HS-5 (cell line): ENCODE results near the gene JAKMIP3.

Source experiments
- DNase-seq: peaks from one replicate; pipeline ENCODE4 v3.0.0-alpha.2; 2012; ENCODE audit warnings: low read depth

Gene JAKMIP3

DNA sequence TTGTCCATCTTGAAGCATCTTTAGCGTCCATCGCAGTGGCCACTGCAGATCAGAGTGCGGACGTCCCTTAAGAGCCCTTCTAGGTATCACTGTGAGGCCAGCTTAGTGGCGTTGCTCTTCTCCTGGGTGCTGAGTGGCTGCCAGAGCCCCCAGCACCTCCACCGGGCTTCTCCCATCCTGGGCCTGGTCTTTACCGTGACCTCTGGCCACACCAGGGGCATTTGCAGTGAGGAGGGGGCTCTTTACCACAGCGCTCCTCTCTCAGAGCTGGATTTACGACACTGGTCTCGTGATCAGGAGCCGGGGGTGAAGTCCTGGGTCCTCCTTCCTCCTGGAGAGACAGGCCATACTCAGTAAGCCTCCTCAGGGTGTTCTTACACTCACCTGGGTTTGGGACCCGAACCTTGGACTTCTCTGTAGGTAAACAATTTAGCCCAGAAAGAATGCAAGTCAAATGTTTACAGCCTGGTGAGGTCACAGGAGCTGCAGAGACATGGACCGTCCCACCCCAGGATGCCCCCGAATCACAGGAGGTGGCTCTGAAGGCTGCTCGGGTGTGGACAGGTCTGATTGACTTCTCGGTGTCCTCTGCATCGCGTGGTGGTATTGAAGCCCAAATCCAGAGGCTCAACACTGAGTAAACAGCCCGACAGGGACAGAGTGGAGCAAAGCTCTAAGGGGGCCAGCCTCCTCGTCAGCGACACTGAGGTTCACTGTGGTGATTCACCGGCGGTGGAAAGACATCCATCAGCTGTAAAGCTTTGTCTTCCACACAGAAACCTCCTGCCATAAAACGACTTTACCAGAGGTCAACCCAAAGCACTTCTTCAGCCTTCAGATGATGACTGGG lies 33.0 kb downstream of the JAKMIP3 start:
- no peak for DNase-seq

DNA sequence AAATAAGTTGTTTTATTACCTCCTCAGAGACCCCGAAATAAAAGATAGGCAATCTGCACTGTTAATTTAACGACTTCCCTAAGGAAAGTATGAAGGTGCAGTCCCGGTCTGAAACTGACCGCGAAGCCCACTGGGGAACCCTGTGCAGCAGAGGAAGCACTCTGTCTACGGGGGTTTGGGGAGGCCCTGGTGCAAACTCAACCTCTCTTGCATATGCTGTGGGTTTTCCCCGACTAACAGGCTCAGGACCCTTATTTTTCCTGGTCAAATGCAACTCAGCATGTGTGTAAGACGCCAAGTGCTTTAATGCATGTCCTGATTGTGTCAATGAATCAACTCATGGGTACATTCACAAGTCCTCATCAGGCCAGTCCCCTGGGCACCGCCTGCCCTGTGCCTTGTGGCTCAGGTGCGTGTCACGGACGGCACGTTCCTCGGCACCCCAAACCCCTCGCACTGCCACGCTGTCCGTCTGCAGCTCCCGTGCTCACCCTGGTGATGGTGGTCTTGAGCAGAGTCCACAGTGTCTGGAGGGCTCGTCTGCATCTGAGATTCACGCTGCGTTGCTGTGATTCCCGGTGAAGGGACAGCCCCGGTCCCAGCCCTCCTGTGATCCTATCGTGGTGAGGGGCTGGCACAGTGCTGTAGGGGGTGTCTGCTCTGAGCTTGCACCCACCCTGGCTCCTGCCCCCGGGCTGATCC lies 33.8 kb downstream of the JAKMIP3 start:
- no peak for DNase-seq

DNA sequence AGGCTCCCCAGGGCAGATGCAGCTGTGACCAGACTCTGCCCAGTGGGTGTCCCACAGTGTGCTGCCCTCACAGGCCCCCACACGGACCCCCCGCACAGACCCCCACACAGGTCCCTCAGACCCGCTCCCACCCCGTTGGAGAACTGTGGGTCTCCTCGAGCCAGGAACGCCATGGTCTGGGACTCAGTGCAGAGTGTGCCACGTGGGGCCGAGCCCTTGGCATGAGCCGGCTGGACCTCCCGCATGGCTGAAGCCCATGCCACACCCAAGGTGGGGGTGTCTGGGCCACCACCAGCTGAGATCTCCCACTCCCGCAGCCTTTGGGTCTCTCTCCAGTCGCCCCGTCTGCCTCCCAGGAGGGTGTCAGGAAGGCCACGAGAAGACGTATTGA lies 34.3 kb downstream of the JAKMIP3 start:
- DNase-seq = no peak

DNA sequence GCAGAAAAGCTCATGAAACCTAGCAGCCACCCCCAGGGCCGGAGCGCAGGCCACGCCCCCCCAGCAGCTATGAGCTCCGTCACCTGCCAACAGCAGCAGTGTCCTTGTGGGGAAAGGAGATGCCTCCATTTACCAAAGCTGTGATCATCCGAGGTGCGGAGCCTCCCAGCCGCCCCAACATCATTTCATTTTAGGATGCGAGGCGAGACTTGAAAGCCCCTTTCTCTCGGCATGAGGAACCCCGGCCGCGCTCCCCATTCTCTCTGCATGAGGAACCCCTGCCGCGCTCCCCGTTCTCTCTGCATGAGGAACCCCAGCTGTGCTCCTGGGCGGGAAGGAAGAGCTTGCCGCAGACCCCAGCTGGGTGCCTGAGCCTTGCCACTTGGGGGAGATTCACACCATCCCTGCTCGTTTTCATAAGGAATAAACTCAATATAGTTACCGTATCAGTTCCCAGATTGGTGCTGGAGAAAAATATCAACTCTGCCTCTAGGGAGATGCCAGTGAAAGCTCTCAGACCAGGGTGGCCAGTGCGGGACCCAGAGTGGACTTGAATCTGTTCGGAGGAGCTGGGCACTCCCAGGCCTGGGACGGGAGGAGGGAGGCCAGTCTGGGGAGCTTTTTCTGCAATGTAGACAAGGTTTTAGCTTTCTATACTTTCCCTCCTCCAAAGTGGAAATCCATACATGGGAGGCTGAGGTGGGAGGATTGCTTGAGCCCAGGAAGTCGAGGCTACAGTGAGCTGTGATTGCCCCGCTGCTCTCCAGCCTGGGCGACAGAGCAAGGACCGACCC lies 35.0 kb downstream of the JAKMIP3 start:
- DNase-seq = no peak

DNA sequence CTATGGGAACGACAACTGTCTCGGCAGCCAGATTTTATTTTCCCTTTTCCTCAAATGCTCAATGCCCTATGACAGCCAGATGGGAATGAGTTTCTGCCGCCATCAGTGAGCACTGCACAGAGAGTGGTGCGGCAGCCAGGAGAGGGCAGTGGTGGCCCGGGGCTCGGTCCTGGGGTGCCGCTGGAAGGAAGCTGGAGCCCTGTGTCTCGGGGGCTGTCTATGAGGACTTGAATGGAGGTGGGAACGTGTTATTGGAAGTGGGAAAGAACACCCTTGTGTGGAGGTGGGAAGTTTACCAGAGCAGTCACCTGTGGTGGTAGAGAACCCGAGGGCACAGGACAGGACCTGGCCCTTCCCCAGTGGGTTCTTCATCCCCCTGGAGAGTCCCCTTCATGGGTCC lies 35.8 kb downstream of the JAKMIP3 start:
- no peak for DNase-seq

DNA sequence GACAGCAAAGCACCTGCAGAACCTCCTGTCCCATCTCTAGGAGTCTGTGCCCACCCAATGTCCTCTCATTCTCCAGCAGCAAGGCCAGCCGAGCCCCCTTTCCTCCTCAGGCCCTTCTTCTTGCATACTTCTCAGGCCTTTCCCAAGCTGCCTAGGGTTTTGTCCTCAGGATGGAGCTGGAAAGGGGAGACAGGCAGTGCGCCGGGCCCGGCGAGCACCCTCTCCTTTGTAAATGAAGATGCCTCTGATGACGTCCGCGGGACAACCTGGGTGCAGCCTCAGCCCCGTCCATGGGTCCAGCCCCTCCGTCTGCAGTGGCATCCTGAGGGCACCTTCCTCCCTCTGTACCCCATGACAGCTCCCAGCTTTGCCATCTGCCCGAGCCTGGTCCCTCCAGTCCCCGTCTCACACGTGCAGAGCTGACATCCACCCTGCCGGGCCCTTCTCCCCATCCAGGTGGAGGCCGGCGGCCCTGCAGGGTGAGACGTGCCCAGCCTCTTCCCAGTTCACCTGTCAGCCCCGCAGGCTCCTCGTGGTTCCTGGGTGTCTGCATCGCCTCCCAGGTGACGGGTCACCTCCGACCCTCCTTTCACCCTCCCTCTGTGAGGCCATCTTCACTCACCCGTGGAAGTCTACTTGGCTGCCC lies 36.4 kb downstream of the JAKMIP3 start:
- no peak for DNase-seq

DNA sequence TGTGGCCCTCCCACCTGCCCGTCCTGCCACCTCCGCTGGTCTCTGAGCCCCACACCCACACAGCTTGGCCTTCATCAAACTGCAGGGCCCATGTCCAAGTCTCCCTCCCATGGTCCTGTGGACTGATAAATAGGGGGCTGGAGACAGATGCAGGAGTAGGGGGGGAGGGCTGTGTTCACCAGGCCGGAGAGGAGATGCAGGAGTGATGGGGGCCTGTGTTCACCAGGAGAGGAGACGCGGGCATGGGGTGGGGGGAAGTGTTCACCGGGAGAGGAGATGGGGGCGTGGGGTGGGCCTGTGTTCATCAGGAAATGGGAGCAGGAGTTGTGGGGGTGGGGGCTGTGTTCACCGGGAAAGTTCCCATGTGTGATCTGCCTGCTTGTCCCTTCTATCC lies 37.0 kb downstream of the JAKMIP3 start:
- no peak for DNase-seq

DNA sequence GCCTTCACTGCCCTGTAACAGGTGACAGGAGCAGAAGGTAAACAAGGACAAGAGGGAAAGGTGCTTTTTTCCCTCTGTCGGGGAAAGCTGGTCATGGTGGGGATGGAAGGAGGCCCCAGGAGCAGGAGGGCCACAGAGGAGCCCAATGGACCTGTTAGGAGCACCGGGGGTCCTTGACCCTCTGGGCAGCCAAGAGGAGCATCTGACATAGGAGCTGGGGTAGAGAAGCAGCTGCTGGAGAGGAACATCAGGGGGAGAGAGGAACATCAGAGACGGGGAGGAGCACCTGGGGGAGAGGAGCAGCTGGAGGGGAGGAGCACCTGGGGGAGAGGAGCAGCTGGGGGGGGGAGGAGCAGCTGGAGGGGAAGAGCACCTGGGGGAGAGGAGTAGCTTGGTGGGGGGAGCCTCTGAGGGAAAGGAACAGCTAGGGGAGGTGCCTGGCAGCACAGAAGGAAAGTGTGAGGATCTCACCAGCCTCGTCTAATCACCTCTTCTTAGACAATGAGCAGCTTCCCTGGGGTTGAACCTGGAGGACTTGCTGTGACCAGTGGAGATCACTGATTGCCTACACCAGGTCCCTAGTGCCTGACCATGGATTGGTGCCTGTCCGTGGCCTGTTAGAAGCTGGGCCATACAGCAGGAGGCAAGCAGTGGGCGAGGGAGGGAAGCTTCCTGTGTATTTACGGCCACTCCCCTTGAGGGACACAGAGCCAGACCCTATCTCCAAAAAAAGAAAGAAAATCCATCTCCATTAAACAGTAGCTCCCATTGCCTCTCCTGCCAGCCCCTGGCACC lies 37.6 kb downstream of the JAKMIP3 start:
- no peak for DNase-seq

DNA sequence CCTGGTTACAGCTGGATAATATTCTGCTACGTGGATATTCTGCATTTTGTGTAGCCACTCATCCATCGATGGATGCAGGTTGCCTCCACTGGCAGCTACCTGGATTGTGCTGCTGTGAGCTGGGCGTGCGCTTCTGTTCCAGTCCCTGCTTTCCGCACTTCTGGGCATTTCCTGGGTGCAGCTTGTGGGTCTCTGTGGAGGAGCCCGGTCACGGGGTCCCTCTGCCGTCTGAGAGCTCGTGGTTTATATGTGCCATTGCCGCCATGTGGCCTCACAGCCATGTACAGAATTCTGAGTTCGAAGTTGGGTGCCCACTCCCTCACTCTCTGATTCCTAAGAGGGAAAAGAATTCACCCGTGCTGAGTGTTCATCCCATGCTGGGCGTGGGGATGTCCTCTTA lies 38.3 kb downstream of the JAKMIP3 start:
- no peak for DNase-seq

DNA sequence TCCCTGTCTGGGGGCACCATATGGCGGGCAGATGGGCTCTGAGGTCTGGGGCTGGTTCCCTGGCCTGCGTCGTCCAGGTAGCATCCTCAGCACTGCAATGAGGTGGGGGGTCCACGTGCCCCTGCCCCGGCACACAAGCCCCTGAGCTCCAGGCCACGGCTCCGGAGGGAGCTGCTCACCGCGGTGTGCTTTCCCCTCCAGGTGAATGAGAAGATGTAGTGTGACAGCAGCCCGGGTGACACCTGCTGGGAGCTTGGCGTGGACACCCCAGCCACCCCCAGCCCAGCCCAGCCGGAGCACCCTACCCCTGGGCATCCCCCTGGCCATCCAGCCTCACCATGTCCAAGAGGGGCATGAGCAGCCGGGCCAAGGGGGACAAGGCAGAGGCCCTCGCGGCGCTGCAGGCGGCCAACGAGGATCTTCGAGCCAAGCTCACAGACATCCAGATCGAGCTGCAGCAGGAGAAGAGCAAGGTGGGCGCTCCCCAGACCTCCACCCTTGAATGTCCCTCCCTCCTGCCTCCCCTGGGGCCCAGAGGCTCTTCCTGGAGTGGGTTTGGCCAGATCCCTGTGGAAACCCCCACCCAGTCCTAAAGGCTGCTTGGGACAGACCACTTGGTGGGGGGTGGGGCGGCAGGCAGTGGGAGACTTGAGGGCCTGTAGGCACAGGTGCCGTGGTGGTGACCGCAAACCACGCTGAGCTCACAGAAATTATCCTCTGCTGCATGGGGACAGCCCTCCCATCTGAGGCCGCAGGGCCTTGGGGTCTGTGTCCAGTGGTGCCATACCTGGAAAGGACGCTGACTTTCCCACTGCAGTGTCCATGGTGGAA lies 38.9 kb downstream of the JAKMIP3 start:
- no peak for DNase-seq

DNA sequence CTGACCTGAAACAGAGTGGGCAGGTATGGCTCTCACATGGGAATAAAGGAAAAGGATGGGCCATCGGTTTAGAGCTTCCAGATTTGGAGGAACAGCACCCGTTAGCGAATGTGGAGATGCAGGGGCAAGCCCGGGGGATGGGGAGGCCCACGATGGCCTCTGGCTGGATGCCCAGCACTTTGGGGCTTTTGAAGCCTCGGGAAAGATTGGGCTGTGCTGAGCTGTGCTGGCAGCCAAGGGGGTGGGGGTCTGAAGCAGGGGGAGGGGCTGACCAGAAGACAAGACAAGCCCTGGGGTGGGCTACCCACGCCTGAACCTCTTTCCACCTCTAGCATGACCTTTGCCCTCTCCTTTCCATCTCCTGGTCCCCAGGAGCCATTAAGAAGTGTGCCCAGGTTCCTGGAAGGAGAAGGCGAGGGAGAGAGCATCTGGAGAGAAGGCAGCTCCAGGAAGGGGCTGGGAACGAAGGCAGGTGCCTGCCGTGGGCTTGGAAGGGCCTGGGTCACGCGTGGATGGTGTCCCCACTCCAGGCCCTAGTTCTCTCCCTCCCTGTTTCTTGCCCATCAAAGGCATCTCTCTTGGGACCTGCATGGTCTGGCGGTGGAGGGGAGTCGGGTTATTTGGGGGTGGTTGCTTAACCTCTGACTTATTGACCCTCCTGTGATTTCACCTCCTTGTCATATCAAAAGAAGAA lies 39.7 kb downstream of the JAKMIP3 start:
- no peak for DNase-seq

DNA sequence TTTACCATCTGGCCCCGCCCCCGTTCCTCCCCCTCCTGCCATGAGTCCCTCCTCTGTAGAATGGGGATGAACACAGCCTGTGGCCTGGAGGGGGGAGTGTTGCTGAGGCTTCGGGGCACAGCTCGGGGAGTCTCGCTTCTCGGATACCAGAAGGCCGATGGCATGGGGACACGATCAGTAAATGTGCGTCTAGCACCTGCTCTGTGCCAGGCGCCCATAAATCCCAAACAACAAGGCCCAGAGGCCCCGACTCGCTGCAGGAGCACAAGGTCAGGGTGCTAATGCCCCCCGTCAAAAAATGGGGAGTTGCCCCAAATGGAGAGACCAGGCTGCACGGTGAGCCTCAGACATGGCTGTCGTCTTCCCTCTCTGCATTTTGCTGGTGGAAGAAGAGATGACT lies 40.7 kb downstream of the JAKMIP3 start:
- DNase-seq = no peak

DNA sequence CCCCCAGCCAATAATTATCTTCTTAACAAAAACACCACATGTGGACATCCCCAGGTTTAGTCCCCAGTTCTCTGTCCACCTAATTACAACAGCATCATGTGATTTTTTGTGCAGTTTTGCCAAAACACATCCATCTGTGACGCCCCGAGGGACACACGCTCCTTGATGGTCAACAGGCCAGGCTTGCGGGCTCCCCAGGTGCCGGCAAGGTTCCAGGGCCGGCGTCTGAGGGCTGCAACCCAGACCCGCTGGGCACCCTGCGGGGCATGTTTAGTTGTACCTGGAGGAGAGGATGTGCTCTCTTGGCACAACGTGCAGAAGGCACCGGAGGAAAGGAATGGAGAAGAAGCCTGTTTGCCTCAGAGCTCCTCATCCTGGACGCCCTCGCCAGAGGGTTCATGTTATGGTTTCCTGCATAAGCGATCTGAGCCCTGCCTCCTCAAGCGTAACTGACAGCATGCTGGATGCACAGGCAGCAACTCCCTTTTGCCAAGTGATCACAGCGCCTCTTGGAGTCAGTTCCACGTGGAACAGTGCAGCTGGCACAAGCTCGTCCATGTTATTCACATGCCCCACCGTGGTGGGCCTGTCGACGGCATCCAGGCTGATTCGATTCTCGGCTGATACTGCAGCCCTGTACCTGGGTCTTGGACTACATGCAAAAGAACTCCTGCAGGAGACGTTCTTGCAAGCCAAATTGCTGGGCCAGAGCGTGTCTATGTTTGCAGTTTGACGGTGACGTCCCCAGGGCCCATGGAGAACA lies 41.6 kb downstream of the JAKMIP3 start:
- DNase-seq = no peak

DNA sequence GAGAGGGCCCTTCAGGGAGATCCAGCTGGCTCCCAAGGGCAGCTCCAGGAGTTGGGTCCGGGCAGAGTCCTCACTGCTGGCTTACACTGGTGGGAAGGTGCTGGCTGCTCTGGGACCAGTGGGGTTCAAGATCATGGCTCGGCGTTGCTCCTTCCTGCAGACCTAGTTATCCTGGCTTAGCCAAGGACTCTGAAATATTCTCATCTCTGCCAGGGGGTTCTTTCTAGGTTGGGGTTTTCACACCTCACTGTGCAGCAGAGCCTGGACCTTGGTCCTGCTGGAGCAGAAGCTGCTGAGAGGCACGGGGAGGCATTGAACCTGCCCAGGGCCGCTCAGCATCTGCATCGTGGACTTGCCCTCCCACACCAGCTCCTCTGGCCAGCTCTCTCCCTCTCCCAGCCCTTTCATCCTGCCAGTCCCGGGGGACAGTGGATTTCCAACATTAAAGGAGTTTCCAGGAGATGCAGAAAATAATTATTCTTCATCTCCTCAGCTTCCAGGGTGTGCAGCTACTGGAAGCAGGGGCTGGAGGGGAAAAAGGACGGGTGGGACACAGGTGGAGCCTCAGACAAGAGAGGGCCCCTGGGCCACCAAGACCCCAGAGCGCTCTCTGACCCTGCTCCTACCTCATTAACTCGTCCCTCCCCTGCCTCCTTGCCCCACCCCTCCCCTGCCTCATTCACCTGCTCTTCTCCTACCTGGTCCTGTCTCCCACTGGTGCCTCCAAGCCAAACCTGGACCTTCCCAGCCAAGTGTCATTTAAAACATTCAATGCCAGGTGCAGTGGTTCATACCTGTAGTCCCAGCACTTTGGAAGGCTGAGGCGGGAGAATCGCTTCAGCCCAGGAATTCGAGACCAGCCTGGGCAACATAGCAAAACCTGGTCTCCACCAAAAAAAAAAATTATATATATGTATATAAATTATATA lies 42.5 kb downstream of the JAKMIP3 start:
- no peak for DNase-seq

DNA sequence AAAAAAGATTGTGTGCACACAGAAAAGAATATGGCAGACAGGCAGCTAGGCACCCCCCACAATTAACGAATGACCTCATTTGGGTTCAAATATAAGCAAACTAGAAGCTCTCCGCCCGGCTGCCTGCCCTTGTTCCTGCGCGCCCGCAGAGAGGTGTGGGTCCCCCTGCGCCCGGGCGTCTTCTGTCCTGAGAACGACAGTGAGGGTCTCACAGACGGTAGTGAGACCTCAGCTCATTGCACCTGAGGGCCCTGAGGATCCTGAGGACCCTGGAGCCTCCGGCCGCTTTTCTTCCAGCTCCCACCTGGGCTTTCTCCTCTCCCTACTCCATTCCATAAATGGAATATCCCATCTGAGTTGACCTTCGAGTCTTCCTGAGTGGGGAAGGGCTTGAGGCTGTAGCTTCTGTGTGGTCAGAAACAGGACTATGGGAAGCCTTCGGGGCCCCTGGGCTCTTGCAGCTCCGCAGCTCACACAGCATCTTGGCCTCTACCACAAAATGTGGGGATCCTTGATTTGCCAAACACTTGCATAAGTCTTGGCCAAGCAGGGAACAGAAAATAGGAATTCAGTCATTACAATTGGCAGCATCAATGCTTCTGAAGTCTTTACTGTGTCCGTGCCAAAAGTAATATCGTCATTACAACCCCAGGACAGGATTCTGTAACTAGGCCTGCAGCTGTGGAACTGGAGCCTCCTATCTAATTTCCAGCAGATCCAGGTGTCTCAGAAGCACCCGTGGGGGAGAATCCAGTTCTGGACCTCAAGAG lies 43.8 kb downstream of the JAKMIP3 start:
- DNase-seq = no peak

DNA sequence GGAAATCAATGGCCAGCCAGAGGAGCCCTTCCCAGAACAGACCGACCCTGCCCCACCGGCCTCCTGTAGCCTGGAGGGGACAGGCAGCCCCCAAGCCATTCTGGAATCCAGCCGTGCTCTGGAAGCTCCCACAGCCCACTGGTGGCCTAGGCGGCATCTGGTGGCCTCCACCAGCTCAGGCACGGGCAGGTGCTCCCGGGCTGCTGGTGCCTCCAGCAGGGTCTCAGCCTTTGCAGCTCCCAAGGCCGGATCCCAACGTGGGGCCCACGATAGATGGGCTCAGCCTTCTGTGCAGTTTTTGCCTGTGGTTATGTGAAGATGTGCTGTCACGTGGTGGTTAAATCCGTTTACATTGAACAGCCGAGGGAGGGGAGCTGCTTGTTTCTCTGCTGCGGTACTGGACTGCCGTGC lies 44.4 kb downstream of the JAKMIP3 start:
- no peak for DNase-seq

DNA sequence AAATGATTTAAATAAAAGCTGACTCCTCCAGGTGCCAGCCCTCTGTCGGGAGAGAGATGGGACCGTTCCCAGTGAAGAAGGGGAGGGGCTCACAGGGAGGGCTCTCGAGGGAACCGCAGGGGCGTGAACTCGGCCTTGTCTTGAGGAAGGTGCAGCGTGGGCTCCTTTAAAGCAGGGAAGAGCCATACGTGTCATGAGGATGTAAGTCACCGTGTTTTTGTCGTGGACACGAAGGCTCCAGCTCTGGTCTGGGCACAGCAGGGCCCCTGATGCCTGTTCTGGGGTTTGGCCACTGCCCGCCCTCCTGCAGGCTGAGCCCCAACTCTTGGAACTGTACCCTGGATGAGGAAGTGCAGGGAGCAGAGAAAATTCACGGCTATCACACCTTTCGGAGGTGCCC lies 45.0 kb downstream of the JAKMIP3 start:
- DNase-seq = no peak
